ENCODE results near the gene KTN1. TPM values are rescaled to one million over a fixed set of nuclear protein-coding genes. Genes with fewer than 3 reads are reported as not detected.

KTN1 gene
- total and polyA plus RNA-seq, 2 donors: 97.2 to 175 TPM

DNA sequence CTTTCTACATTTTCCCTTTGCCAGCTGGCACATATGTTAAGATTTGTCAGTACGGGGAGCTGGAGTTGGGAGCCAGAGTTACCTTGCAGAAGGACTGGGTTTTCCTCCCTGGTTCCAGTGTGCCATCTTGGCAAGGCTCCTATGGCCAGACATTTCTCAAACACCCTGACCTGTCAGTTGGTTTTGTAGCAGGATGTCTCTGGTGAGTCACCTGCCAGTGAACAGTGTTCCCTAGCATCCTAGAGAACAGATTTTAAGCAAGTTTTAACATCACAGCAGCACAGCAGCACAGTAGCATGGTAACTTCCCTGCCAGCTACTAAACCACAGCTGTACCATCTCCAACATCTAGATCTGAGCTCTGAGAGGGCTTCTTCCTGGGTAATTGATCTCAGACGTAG lies 26.2 kb upstream of the KTN1 start:
- Histone ChIP-seq H3K36me3 (ENCODE audit: insufficient read depth) (no peaks in the 10 kb centered on the region), H3K4me1 (ENCODE audit: insufficient read depth) (no peaks in the 10 kb centered on the region), H3K4me3 (ENCODE audit: low read depth, low read length) (no peak overlapping the region), H3K27ac (ENCODE audit: low read depth) (no peak overlapping the region)
- DNase-seq (ENCODE audit: extremely low spot score): no peak
- WGBS: 73% methylated on average over 2 of the region's 2 CpGs

DNA sequence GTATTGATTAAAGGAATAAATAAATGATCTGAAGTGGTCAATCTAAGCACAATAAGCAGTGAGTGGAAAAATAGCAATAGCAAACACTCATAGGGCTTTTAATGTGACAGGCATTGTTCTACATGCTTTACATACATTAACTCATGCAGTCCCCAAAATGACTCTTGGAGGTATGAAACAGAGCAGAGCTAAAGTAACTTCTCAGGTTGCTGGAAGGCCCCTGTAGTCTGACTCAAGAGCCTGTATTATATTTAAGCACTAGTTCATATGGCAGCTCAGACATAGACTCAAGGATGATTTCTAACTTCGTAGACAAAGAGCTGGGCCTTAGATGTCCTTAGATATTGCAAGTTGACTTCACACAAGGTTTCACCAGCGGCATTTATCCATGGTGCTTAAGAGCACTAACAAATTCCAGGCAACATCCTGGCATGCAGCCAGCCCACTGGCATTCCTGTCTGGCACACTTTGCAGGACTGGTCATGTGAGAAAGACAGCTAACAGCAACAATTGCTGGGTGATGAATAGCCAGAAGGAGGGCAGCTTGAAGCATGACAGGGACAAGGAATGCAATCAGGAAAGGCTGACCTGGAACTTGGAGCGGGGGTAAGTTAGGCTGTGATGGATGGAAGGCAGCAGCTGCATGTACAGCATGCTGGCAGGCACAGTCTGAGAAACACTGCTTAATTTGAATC lies 22.9 kb upstream of the KTN1 start:
- Histone ChIP-seq H3K4me3 (ENCODE audit: low read depth, low read length) (no peak overlapping the region), H3K4me1 (ENCODE audit: insufficient read depth) (no peaks in the 10 kb centered on the region), H3K36me3 (ENCODE audit: insufficient read depth) (no peaks in the 10 kb centered on the region), H3K27ac (ENCODE audit: low read depth) (no peak overlapping the region)
- WGBS: 43% methylated on average over 3 of the region's 3 CpGs
- no peak for DNase-seq (ENCODE audit: extremely low spot score)

DNA sequence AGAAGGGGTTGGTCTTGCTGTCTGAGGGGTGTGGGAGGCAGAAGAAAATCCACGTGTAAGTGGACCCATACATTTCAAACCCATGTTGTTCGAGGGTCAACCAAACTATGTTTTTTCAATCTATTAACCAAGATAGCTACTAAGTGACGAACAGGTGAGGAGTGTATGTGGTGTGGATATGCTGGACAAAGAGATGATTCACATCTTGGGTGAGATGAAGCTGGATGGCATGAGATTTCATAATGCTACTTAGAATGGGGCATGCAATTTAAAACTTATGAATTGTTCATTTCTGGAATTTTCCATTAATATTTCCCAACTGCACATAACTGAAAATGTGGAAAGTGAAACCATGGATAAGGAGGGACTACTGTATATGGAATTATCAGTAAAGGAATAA lies 17.9 kb upstream of the KTN1 start:
- Histone ChIP-seq H3K4me1 (ENCODE audit: insufficient read depth) (no peaks in the 10 kb centered on the region), H3K36me3 (ENCODE audit: insufficient read depth) (no peaks in the 10 kb centered on the region), H3K27ac (ENCODE audit: low read depth) (no peak overlapping the region), H3K4me3 (ENCODE audit: low read depth, low read length) (no peak overlapping the region)
- no peak for DNase-seq (ENCODE audit: extremely low spot score)
- WGBS: 77% methylated on average over 3 of the region's 3 CpGs

DNA sequence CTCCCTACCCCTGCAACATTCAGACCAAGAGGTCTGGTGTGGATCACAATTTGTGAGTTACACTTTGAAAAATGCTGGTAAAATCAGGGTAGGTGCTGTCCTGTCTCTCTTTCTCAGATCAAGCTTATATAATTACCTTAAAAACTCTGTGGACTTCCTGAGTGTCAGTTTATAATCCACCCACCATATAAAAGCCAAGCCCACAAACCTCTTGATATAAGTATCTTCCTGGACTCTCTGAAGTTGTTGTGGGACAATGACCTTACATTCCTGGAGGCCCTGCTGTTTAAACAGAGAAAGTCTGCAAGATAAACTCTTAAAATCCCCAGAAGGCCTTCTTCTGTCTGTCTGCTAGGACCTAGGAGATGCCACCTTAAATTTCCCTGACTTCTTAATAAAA lies 11.4 kb upstream of the KTN1 start:
- Histone ChIP-seq H3K36me3 (ENCODE audit: insufficient read depth) (no peaks in the 10 kb centered on the region), H3K4me3 (ENCODE audit: low read depth, low read length) (no peak overlapping the region), H3K4me1 (ENCODE audit: insufficient read depth) (no peaks in the 10 kb centered on the region), H3K27ac (ENCODE audit: low read depth) (no peak overlapping the region)
- DNase-seq (ENCODE audit: extremely low spot score): no peak

DNA sequence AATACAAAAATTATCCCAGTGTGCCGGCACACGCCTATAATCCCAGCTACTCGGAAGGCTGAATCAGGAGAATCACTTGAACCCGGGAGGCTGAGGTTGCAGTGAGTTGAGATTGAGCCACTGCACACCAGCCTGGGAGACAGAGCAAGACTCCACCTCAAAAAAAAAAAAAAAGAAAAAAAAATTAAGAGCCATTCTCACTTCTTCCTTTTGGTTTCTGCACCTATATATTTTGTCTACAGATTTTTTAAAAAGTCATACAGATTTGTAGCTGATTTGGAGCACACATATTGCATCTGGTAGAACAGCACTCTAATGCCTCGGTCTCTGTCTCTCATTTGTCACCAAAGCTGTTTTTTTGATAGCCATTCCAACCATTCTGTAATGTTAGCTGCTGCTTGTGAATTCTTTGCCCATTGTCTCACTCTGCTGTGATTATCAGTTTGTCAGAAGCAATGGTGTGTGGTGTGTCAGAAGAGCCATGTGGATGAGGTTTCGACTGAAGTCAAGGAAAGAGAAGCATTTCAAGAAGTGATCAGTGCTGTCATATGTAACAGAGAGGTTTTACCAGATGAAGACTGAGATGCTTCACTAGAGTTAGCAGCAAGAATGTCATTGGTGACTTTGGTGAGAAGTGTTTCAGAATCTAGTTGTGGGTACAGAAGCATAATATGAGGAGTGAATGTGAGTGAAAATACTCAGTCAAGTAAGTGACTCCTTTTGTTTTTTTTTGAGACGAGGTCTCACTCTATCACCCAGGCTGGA lies 8.7 kb upstream of the KTN1 start:
- H3K4me1 ChIP-seq (ENCODE audit: insufficient read depth): no peaks in the 10 kb centered on the region
- no peak overlapping the region for H3K4me3 ChIP-seq (ENCODE audit: low read depth, low read length)
- no peak for DNase-seq (ENCODE audit: extremely low spot score)
- 96% methylated on average over 7 of the region's 7 CpGs for WGBS
- no peak overlapping the region for H3K27ac ChIP-seq (ENCODE audit: low read depth)
- no peaks in the 10 kb centered on the region for H3K36me3 ChIP-seq (ENCODE audit: insufficient read depth)

DNA sequence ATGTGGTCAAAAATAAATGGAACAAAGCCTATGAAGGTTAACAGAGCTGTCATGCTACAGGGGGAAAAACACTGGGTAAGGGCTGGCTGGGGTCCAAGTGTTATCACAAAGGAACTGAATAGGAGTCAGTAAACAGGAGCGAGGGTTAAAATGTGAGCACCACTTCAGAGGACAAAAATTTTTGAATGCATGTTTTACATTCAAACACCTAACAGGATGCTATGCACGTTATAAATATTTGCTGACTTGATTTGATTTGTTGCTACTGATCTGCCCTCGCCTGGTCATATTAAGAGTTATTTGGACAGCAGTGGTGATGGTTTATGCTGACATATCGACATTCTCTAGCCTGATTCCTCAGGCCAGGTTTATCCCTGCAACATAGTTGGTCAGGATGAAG lies 7.4 kb upstream of the KTN1 start:
- Histone ChIP-seq H3K4me1 (ENCODE audit: insufficient read depth) (no peaks in the 10 kb centered on the region), H3K36me3 (ENCODE audit: insufficient read depth) (no peaks in the 10 kb centered on the region), H3K27ac (ENCODE audit: low read depth) (no peak overlapping the region), H3K4me3 (ENCODE audit: low read depth, low read length) (no peak overlapping the region)
- no peak for DNase-seq (ENCODE audit: extremely low spot score)
- 58% methylated on average over 4 of the region's 4 CpGs for WGBS

DNA sequence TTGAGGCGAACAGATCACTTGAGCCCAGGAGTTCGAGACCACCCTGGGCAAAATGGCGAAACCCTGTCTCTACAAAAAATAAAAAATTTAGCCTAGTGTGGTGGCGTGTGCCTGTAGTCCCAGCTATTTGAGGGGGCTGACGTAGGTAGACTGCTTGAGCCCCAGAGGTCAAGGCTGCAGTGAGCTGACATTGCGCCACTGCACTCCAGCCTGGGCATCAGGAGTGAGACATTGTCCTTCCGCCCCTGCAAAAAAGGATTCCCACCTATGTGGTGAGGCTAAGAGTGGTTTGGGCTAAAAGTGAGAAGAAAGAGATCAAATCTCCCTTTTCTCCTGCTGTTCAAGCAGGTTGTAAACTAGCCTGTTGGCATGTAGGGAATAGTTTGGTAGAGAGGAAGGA lies 5.0 kb upstream of the KTN1 start:
- no peak overlapping the region for H3K4me3 ChIP-seq (ENCODE audit: low read depth, low read length)
- no peak for DNase-seq (ENCODE audit: extremely low spot score)
- no peaks in the 10 kb centered on the region for H3K4me1 ChIP-seq (ENCODE audit: insufficient read depth)
- H3K27ac ChIP-seq (ENCODE audit: low read depth): no peak overlapping the region
- 97% methylated on average over 7 of the region's 7 CpGs for WGBS
- H3K36me3 ChIP-seq (ENCODE audit: insufficient read depth): no peaks in the 10 kb centered on the region

DNA sequence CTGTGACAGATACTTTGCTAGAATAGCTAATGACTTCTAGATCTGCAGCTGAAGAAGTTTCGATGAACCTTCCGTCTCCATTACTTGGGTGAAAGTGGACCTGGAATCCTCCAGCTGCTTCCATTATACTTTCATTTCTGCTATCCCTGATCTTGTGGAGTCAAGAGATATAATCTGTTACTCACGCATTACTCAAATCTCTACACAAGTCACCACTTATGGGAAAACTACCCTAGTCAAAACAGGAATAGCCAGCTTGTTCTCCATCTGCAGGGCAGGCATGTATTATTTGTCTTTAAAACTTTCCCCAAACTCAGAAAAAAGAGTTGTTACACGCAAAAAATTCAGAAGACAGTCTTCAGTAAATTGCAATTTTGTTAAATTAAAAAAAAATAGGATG lies 2.8 kb upstream of the KTN1 start:
- no peak overlapping the region for H3K4me3 ChIP-seq (ENCODE audit: low read depth, low read length)
- 90% methylated on average over 4 of the region's 4 CpGs for whole genome bisulfite sequencing
- no peak overlapping the region for H3K27ac ChIP-seq (ENCODE audit: low read depth)
- DNase-seq (ENCODE audit: extremely low spot score): no peak
- no peaks in the 10 kb centered on the region for H3K36me3 ChIP-seq (ENCODE audit: insufficient read depth)
- no peaks in the 10 kb centered on the region for H3K4me1 ChIP-seq (ENCODE audit: insufficient read depth)

DNA sequence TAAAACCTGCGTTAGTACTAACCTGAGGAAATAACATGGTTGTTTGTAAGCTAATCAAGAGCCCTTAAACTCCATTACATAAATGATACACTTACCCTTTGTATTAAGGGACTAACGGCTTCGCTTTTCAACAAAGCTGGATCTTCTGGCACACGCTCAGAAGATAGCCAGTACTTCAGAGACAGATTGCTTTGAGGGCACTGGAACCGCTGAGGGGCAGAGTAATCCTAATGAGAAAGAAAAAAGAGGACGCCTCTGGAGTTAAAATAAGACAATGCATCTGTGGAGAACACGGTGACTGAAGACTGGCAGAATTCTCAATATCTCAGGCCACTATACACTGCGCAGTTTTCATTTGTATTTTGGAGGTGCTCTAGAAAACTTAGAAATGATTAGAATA lies 1.5 kb upstream of the KTN1 start:
- H3K27ac ChIP-seq (ENCODE audit: low read depth): no peak overlapping the region
- peak overlapping the region; percentile 89 for H3K4me3 ChIP-seq (ENCODE audit: low read depth, low read length)
- DNase-seq (ENCODE audit: extremely low spot score): no peak
- H3K36me3 ChIP-seq (ENCODE audit: insufficient read depth): no peaks in the 10 kb centered on the region
- WGBS: 77% methylated on average over 8 of the region's 8 CpGs
- no peaks in the 10 kb centered on the region for H3K4me1 ChIP-seq (ENCODE audit: insufficient read depth)

DNA sequence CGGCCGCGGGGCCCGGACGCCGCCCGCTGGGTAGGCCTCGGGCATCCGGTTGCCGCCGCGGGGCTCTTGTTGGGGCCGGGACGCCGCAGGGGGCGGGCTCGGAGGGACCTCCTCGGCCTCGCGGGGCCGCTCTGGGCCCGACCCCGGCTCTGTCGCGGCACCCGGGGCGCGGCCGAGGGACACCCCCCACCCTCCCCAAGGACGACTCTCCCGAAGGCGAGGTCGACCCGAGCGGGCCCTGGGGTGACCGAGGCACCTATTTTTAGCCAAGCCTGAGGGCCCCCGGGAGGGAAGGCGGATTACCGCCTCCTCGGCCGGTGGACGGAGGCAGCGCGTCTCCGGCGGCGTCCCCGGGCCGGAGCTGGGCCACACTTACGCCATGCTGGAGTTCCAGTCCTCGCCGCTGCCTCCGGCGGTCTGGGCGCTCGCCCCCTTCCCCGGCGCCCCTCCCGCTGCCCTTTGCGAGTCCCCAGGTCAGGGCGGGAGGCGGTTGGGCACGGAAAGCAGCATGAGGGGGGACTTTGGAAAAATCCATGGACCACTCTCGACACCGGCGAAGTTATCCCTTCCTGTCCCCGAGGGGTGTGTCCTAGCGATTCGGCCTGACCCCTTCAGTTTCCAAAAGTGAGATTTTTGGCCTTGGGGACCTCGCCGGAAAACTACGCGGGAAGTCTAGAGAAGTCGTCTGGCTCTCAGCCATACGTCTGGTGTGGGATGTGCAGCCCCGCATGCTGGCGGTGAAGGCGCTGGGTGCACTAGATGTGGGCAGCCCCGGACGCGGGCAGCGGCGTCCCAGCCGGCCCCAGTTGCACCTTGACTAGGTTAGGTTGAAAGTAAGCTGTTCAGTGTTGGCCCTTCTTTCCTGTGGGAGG lies 699 bp downstream of the KTN1 start:
- Histone ChIP-seq H3K4me3 (ENCODE audit: low read depth, low read length) (peak overlapping the region; percentile 89), H3K36me3 (ENCODE audit: insufficient read depth) (no peaks in the 10 kb centered on the region), H3K4me1 (ENCODE audit: insufficient read depth) (peaks cover 1% of the 10 kb centered on the region), H3K27ac (ENCODE audit: low read depth) (peak overlapping the region; percentile 94)
- DNase-seq (ENCODE audit: extremely low spot score): peak; percentile 5
- WGBS: under 1% methylated on average over 84 of the region's 84 CpGs

DNA sequence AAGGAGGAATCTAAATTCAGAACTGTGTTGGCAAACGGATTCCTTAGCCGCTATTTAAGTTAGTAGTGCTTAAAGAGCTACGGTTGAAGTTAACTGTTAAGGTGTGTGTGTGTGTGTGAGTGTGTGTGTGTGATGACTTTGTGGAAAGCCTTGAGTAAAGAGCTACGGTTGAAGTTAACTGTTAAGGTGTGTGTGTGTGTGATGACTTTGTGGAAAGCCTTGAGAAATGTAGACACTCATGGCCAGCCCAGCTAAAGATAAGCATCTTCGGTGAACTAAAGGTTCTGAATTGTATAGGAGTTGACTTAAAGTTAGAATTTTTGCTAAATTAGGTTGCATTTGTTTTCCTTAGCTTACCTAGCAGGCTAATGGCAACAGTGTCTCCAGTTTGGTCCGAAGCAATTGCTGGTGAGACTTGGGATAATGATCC lies 1.4 kb downstream of the KTN1 start:
- H3K4me1 ChIP-seq (ENCODE audit: insufficient read depth): peaks cover 1% of the 10 kb centered on the region
- H3K36me3 ChIP-seq (ENCODE audit: insufficient read depth): no peaks in the 10 kb centered on the region
- peak overlapping the region; percentile 94 for H3K27ac ChIP-seq (ENCODE audit: low read depth)
- H3K4me3 ChIP-seq (ENCODE audit: low read depth, low read length): peak overlapping the region; percentile 89
- no peak for DNase-seq (ENCODE audit: extremely low spot score)
- 22% methylated on average over 6 of the region's 6 CpGs for WGBS

DNA sequence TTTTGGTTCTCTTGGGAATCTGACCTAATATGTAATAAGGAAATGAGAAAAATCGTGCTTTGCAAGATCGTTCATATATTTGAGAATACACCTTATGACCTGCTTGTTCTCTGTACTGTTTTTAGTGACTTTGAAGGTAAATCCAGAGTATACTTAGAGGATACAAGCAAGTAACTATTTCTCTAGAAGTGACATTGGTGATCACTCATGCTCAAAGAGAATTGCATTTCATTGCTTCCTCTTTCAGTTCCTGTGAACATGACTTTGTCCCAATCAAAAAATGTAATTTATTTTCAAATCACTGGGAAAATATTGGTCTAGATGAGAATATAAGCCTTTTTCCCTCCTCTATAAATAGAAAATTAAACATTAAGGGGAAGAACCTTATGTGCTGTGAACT lies 2.7 kb downstream of the KTN1 start:
- Histone ChIP-seq H3K36me3 (ENCODE audit: insufficient read depth) (no peaks in the 10 kb centered on the region), H3K27ac (ENCODE audit: low read depth) (no peak overlapping the region), H3K4me3 (ENCODE audit: low read depth, low read length) (no peak overlapping the region), H3K4me1 (ENCODE audit: insufficient read depth) (peaks cover 1% of the 10 kb centered on the region)
- no peak for DNase-seq (ENCODE audit: extremely low spot score)
- 79% methylated on average over 2 of the region's 2 CpGs for WGBS

DNA sequence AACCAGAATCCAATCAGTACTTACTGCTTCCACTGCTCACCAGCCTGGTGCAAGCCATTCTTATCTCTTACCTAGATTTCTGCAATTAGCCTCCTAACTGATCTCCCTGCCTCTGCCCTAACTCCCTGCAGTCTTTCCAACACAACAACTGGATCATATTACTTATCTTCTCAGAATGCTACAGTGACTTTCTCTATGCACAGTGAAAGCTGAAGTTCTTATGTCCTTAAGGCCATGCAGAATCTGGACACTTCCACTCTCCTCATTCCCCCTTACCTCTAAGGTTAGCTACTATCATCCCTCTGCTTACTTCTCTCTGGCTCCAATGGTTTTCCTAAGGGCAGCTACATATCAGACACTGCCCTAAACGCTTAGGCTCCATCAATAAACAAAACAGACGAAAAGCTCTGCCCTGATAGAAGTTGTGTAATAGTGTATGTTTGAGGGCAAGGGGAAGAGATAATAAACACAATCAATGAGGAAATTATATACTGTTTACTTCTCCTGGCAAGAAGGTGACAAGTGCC lies 4.0 kb downstream of the KTN1 start:
- no peak overlapping the region for H3K4me3 ChIP-seq (ENCODE audit: low read depth, low read length)
- no peak overlapping the region for H3K27ac ChIP-seq (ENCODE audit: low read depth)
- DNase-seq (ENCODE audit: extremely low spot score): no peak
- WGBS: 52% methylated on average over 2 of the region's 2 CpGs
- H3K4me1 ChIP-seq (ENCODE audit: insufficient read depth): peaks cover 1% of the 10 kb centered on the region
- no peaks in the 10 kb centered on the region for H3K36me3 ChIP-seq (ENCODE audit: insufficient read depth)

All from urinary bladder (tissue), 4 donors.